ENCODE results near the gene TECTB.

TECTB gene

GRCh38 chr10:112333452-112333851 is 50.3 kb downstream of the TECTB start:
- Histone ChIP-seq H4K20me1 (ENCODE audit: low read depth, low read length) (no peaks in the 10 kb centered on the region), H3K79me2 (ENCODE audit: insufficient read depth, low read length) (no peaks in the 10 kb centered on the region), H3K36me3 (ENCODE audit: low read length) (no peaks in the 10 kb centered on the region), H3K4me3 (ENCODE audit: insufficient read depth, low read length, poor library complexity, severe bottlenecking) (no peak overlapping the region), H3K9me3 (ENCODE audit: insufficient read depth, low read length) (no peaks in the 10 kb centered on the region), H3K4me2 (ENCODE audit: low read depth, low read length, poor library complexity, severe bottlenecking) (no peak overlapping the region), H2AFZ (ENCODE audit: low read depth, low read length, severe bottlenecking) (no peak overlapping the region), H3K9me2 (replicated peaks; ENCODE audit: insufficient read depth, low read length) (no peaks in the 10 kb centered on the region), H3K27ac (ENCODE audit: low read depth, low read length) (no peak overlapping the region), H3F3A (ENCODE audit: insufficient read depth) (no peaks in the 10 kb centered on the region), H3K9ac (ENCODE audit: low read length) (no peak overlapping the region), H3K27me3 (ENCODE audit: low read length) (no peaks in the 10 kb centered on the region)
- TF ChIP-seq EZH2phosphoT487 (conservative IDR thresholded peaks at IDR 0.05; ENCODE audit: low read length), result no peak
- TF ChIP-seq, protein P1, sequence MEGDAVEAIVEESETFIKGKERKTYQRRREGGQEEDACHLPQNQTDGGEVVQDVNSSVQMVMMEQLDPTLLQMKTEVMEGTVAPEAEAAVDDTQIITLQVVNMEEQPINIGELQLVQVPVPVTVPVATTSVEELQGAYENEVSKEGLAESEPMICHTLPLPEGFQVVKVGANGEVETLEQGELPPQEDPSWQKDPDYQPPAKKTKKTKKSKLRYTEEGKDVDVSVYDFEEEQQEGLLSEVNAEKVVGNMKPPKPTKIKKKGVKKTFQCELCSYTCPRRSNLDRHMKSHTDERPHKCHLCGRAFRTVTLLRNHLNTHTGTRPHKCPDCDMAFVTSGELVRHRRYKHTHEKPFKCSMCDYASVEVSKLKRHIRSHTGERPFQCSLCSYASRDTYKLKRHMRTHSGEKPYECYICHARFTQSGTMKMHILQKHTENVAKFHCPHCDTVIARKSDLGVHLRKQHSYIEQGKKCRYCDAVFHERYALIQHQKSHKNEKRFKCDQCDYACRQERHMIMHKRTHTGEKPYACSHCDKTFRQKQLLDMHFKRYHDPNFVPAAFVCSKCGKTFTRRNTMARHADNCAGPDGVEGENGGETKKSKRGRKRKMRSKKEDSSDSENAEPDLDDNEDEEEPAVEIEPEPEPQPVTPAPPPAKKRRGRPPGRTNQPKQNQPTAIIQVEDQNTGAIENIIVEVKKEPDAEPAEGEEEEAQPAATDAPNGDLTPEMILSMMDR (IDR thresholded peaks at IDR 0.05; ENCODE audit: insufficient read depth, low read length, poor library complexity, severe bottlenecking), result no peak

DNA sequence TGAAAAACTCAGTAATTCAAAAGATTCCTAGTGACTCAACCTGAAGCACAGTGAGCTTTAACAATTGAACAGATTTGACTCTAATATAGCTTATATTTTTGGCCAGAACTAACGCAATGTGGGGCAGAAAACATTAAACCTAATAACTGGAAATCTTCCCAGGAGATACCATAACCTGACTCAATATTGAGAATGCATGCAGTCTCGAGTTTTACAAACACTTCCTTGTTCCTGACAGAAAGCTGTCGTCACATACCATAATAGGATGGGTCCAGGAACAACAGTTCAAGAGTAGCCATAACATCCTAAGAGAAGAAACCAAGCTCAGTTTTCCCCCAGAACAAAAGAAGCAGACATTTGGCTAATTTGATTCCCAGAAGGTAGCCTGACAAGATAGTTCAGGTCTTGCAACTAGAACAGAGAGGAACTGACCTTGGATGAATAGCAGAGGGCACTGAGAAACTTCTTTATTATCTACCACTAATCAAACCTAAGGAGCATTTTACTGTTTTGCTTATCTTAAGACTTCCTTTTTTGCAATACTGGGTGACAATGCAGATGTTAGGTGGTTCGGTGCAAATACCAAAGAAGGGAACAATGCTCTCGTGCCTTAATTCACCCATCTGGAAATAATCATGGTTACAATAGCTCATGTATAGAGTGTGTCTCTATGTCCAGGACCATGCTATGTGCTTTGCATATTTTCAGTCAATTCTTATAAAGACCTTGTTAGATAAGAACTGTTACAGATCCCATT is 52.1 kb downstream of the TECTB start:
- Histone ChIP-seq H2AFZ (ENCODE audit: low read depth, low read length, severe bottlenecking) (no peak overlapping the region), H3K36me3 (ENCODE audit: low read length) (no peaks in the 10 kb centered on the region), H3K79me2 (ENCODE audit: insufficient read depth, low read length) (no peaks in the 10 kb centered on the region), H3K4me2 (ENCODE audit: low read depth, low read length, poor library complexity, severe bottlenecking) (no peak overlapping the region), H3K9me2 (replicated peaks; ENCODE audit: insufficient read depth, low read length) (no peaks in the 10 kb centered on the region), H3K4me3 (ENCODE audit: insufficient read depth, low read length, poor library complexity, severe bottlenecking) (no peak overlapping the region), H3K9ac (ENCODE audit: low read length) (no peak overlapping the region), H3F3A (ENCODE audit: insufficient read depth) (no peaks in the 10 kb centered on the region), H3K9me3 (ENCODE audit: insufficient read depth, low read length) (no peaks in the 10 kb centered on the region), H3K27me3 (ENCODE audit: low read length) (no peaks in the 10 kb centered on the region), H4K20me1 (ENCODE audit: low read depth, low read length) (no peaks in the 10 kb centered on the region), H3K27ac (ENCODE audit: low read depth, low read length) (no peak overlapping the region)
- TF ChIP-seq, protein P1 (IDR thresholded peaks at IDR 0.05; ENCODE audit: insufficient read depth, low read length, poor library complexity, severe bottlenecking), result no peak
- TF ChIP-seq EZH2phosphoT487 (conservative IDR thresholded peaks at IDR 0.05; ENCODE audit: low read length), result no peak

DNA sequence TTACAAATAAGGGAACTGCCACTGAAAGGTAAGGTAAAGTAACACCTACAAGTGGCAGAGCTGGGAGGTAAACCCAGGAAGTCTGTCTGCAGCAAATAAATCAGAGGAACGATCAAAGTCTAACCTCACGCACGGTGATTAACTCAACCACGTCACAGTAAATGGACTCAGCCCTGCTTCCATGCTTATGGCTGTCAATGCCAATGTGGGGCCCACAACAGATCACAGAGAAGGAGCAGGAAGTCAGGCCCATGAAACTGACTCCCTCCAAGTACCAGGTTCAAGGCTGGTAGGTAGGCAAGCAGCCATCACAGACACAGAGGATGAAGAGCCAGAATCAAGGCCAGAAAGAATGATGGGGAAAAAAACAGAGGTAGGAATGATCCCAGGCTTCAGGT is 52.7 kb downstream of the TECTB start:
- TF ChIP-seq, protein P1 (IDR thresholded peaks at IDR 0.05; ENCODE audit: insufficient read depth, low read length, poor library complexity, severe bottlenecking), result no peak
- TF ChIP-seq EZH2phosphoT487 (conservative IDR thresholded peaks at IDR 0.05; ENCODE audit: low read length), result no peak
- H3K27ac ChIP-seq (ENCODE audit: low read depth, low read length), result no peak overlapping the region
- H3K4me2 ChIP-seq (ENCODE audit: low read depth, low read length, poor library complexity, severe bottlenecking), result no peak overlapping the region
- no peak overlapping the region for H3K4me3 ChIP-seq (ENCODE audit: insufficient read depth, low read length, poor library complexity, severe bottlenecking)
- H4K20me1 ChIP-seq (ENCODE audit: low read depth, low read length), result no peaks in the 10 kb centered on the region
- H3K79me2 ChIP-seq (ENCODE audit: insufficient read depth, low read length), result no peaks in the 10 kb centered on the region
- no peaks in the 10 kb centered on the region for H3K27me3 ChIP-seq (ENCODE audit: low read length)
- no peaks in the 10 kb centered on the region for H3F3A ChIP-seq (ENCODE audit: insufficient read depth)
- H3K36me3 ChIP-seq (ENCODE audit: low read length), result no peaks in the 10 kb centered on the region
- H3K9me2 ChIP-seq (replicated peaks; ENCODE audit: insufficient read depth, low read length), result no peaks in the 10 kb centered on the region
- H2AFZ ChIP-seq (ENCODE audit: low read depth, low read length, severe bottlenecking), result no peak overlapping the region
- H3K9me3 ChIP-seq (ENCODE audit: insufficient read depth, low read length), result no peaks in the 10 kb centered on the region
- no peak overlapping the region for H3K9ac ChIP-seq (ENCODE audit: low read length)

Data from SU-DHL-6 (cell line).